H1 (cell line): ENCODE measurements around the gene BCAS3.

Experiments used
- CTCF ChIP-seq, 3 experiments: IDR thresholded peaks; 1 replicate in 2 of 3; 2 replicates in 1 of 3; pipeline versions ENCODE4 v1.5.1 to v1.6.1; 2011; ENCODE audit warnings: low read length in 3 of 3, mild to moderate bottlenecking in 3 of 3, inconsistent platforms in 2 of 3, low read depth in 1 of 3, moderate library complexity in 1 of 3; ENCODE audit not compliant: insufficient read depth in 1 of 3; ENCODE audit errors: control extremely low read depth in 1 of 3
- SIX5 ChIP-seq: IDR thresholded peaks from 2 replicates; pipeline ENCODE4 v1.6.1; 2011; ENCODE audit warnings: mild to moderate bottlenecking, low read depth, low read length

- TF ChIP-seq CTCF (IDR thresholded peaks at IDR 0.05; ENCODE audit: control extremely low read depth in 1 of 3, insufficient read depth in 1 of 3, low read depth in 1 of 3, low read length in 3 of 3) (no peak), SIX5 (no peak)
These were observed 125.4 kb downstream of the BCAS3 start for GRCh38 chr17:60803059-60803458.
